Transverse colon (tissue), 4 donors: ENCODE results near the gene IZUMO4. TPM values are rescaled to one million over a fixed set of nuclear protein-coding genes. Genes with fewer than 3 reads are reported as not detected.

Source experiments
- DNase-seq: peaks from one replicate; pipeline ENCODE4 v3.0.0-alpha.2; 2019
- H3K27ac ChIP-seq, 4 donors: fragments of 200-600 bp; sonication (generic); 2 replicates each; pipeline ENCODE4 v1.5.1; 2016 to 2018; ENCODE audit warnings: inconsistent platforms in 4 of 4
- H3K27me3 ChIP-seq: fragments of 200-600 bp; sonication (generic); 2 replicates; pipeline ENCODE4 v1.5.1; 2017; ENCODE audit warnings: inconsistent platforms
- H3K36me3 ChIP-seq, 4 donors: fragments of 200-600 bp; sonication (generic); 2 replicates each; pipeline ENCODE4 v1.5.1; 2017 to 2019; ENCODE audit warnings: inconsistent platforms in 4 of 4
- H3K4me1 ChIP-seq, 4 donors: fragments of 200-600 bp; sonication (generic); 2 replicates each; pipeline ENCODE4 v1.5.1; 2017 to 2020; ENCODE audit warnings: inconsistent platforms in 4 of 4
- H3K4me3 ChIP-seq, 4 donors: fragments of 200-600 bp; sonication (generic); 1 replicate in 1 of 4; 2 replicates in 3 of 4; pipeline versions ENCODE4 v1.5.1 to v1.6.1; 2017 to 2019; ENCODE audit warnings: inconsistent platforms in 4 of 4
- H3K9me3 ChIP-seq, 2 donors: fragments of 200-600 bp; sonication (generic); 2 replicates each; pipeline ENCODE4 v1.5.1; 2017 to 2019; ENCODE audit warnings: inconsistent platforms in 2 of 2
- CTCF ChIP-seq, 5 experiments: fragments of 200-600 bp in 3 of 5; fragments of 450-650 bp in 2 of 5; sonication (generic) in 3 of 5; IDR thresholded peaks; 1 replicate in 2 of 5; 2 replicates in 3 of 5; pipeline ENCODE4 v1.5.1; 2016 to 2017; ENCODE audit warnings: antibody characterized with exemption in 5 of 5, inconsistent platforms in 3 of 5, mild to moderate bottlenecking in 2 of 5, moderate library complexity in 1 of 5
- EP300 ChIP-seq: sonication (generic); formaldehyde crosslinking; IDR thresholded peaks from one replicate; pipeline ENCODE4 v1.6.1; 2017; ENCODE audit warnings: antibody characterized with exemption, low read depth
- POLR2A ChIP-seq: fragments of 450-650 bp; IDR thresholded peaks from one replicate; pipeline ENCODE4 v1.6.1; 2016; ENCODE audit warnings: antibody characterized with exemption, mild to moderate bottlenecking, moderate library complexity
- POLR2AphosphoS5 ChIP-seq, 3 donors: sonication (generic); formaldehyde crosslinking; IDR thresholded peaks; one replicate each; pipeline ENCODE4 v1.6.1; 2016; ENCODE audit warnings: antibody characterized with exemption in 3 of 3
- WGBS, 2 donors: methylation state at CpG; one replicate each; pipeline ENCODE4 v1.1.5; 2018; ENCODE audit warnings: low coverage in 1 of 2; 5-methylcytosine and 5-hydroxymethylcytosine counted together
- in situ Hi-C, 4 donors: fragments of 200-750 bp; cut with MboI; loops; one replicate each; pipeline versions ENCODE4 v1.15.0 to v1.15.1; 2017; ENCODE audit warnings: low sequenced_read_pairs in 3 of 4, low pct_ligation_motif_present in 1 of 4, low pct_unique_long_range_greater_than_20kb in 1 of 4
- intact Hi-C: fragments of 100-400 bp; cut with DNase I; formaldehyde crosslinking; loops from one replicate; pipeline ENCODE4 v1.15.1; 2023; ENCODE audit warnings: low total_unique reads
- total RNA-seq, 4 donors: library from RNA; depleted of rRNA; stranded (reverse); fragments of >200 nt; gene quantifications; one replicate each; pipeline ENCODE4 v1.1.0, GENCODE V29; 2016

IZUMO4 gene
- total RNA-seq, 4 donors from 2014 or later, result 2.3 to 5.4 TPM; not detected in 2

- no peak overlapping the region for H3K27ac ChIP-seq
- no peak for TF ChIP-seq POLR2A
- no peak for TF ChIP-seq EP300
- TF ChIP-seq CTCF (IDR thresholded peaks at IDR 0.05), result no peak
- TF ChIP-seq POLR2AphosphoS5 (IDR thresholded peaks at IDR 0.05), result no peak
- no peaks in the 10 kb centered on the region for H3K9me3 ChIP-seq
- H3K27me3 ChIP-seq, result no peaks in the 10 kb centered on the region
- WGBS, 2 donors, result 90% methylated on average over 31 of the region's 31 CpGs; no CpG with 5 or more reads in 1 of the 2 donors
- H3K4me1 ChIP-seq, result no peaks in the 10 kb centered on the region
- in situ Hi-C loops, result no loop called here
- H3K4me3 ChIP-seq, result no peak overlapping the region
- intact Hi-C loops, result no loop called here
- DNase-seq, result no peak
- peaks cover 0 to 74% (median 36%) of the 10 kb centered on the region in 4 donors for H3K36me3 ChIP-seq
Measured at GRCh38 chr19:2109046-2109864, 12.5 kb downstream of the IZUMO4 start.

- no peaks in the 10 kb centered on the region for H3K4me1 ChIP-seq
- peaks cover 0 to 84% (median 37%) of the 10 kb centered on the region in 4 donors for H3K36me3 ChIP-seq
- DNase-seq, result no peak
- H3K4me3 ChIP-seq, result no peak overlapping the region
- 96% methylated on average over 7 of the region's 13 CpGs; no CpG with 5 or more reads in 1 of the 2 donors for WGBS, 2 donors
- H3K27ac ChIP-seq, result no peak overlapping the region
- in situ Hi-C loops, result no loop called here
- no peaks in the 10 kb centered on the region for H3K27me3 ChIP-seq
- intact Hi-C loops, result no loop called here
- TF ChIP-seq POLR2AphosphoS5 (IDR thresholded peaks at IDR 0.05) (no peak), POLR2A (no peak), EP300 (no peak)
- H3K9me3 ChIP-seq, result no peaks in the 10 kb centered on the region
Measured at GRCh38 chr19:2110822-2111221, 14.1 kb downstream of the IZUMO4 start.

GRCh38 chr19:2111425-2111824 lies 14.7 kb downstream of the IZUMO4 start:
- TF ChIP-seq POLR2AphosphoS5 (IDR thresholded peaks at IDR 0.05) (no peak), EP300 (no peak), CTCF (IDR thresholded peaks at IDR 0.05) (no peak), POLR2A (no peak)
- no peaks in the 10 kb centered on the region for H3K9me3 ChIP-seq
- DNase-seq, result no peak
- no peaks in the 10 kb centered on the region for H3K4me1 ChIP-seq
- no peak overlapping the region for H3K27ac ChIP-seq
- in situ Hi-C loops (no loop called here), intact Hi-C loops (no loop called here)
- H3K36me3 ChIP-seq, result peaks cover 0 to 84% (median 37%) of the 10 kb centered on the region in 4 donors
- H3K27me3 ChIP-seq, result no peaks in the 10 kb centered on the region
- H3K4me3 ChIP-seq, result no peak overlapping the region
- WGBS, 2 donors, result 93 to 95% methylated on average over 7 to 21 of the region's 22 CpGs

GRCh38 chr19:2111886-2112285 lies 15.2 kb downstream of the IZUMO4 start:
- no peaks in the 10 kb centered on the region for H3K27me3 ChIP-seq
- H3K4me3 ChIP-seq, result no peak overlapping the region
- DNase-seq, result no peak
- intact Hi-C loops, result no loop called here
- no peaks in the 10 kb centered on the region for H3K4me1 ChIP-seq
- H3K9me3 ChIP-seq, result no peaks in the 10 kb centered on the region
- TF ChIP-seq POLR2A (no peak), CTCF (IDR thresholded peaks at IDR 0.05) (no peak), POLR2AphosphoS5 (IDR thresholded peaks at IDR 0.05) (no peak), EP300 (no peak)
- peaks cover 0 to 84% (median 38%) of the 10 kb centered on the region in 4 donors for H3K36me3 ChIP-seq
- in situ Hi-C loops, result no loop called here
- 90% methylated on average over 18 of the region's 20 CpGs; no CpG with 5 or more reads in 1 of the 2 donors for WGBS, 2 donors
- H3K27ac ChIP-seq, result no peak overlapping the region
